ENCODE measurements around the gene FKBP7. TPM values are rescaled to one million over a fixed set of nuclear protein-coding genes. Genes with fewer than 3 reads are reported as not detected.

FKBP7 gene
- total RNA-seq, 1 experiment from 2014 or later: 18.4 TPM

- Histone ChIP-seq H3K9me3 (ENCODE audit: low read depth, low read length, poor library complexity, severe bottlenecking) (no peaks in the 10 kb centered on the region), H3K36me3 (ENCODE audit: insufficient read depth, low read length, poor library complexity, severe bottlenecking) (peaks cover 39% of the 10 kb centered on the region), H3K27me3 (replicated peaks; ENCODE audit: insufficient read depth, low read depth, low read length, poor library complexity) (no peaks in the 10 kb centered on the region), H3K4me3 (ENCODE audit: low read depth, low read length, poor library complexity, severe bottlenecking) (no peak overlapping the region), H3K27ac (ENCODE audit: low read depth, low read length, poor library complexity, severe bottlenecking) (no peak overlapping the region), H3K4me1 (ENCODE audit: insufficient read depth, low read length, poor library complexity, severe bottlenecking) (no peaks in the 10 kb centered on the region)
- ChIA-PET CTCF (no interaction called here), POLR2A (ENCODE audit: low non-redundant PET) (no interaction called here)
- TF ChIP-seq, protein P1, sequence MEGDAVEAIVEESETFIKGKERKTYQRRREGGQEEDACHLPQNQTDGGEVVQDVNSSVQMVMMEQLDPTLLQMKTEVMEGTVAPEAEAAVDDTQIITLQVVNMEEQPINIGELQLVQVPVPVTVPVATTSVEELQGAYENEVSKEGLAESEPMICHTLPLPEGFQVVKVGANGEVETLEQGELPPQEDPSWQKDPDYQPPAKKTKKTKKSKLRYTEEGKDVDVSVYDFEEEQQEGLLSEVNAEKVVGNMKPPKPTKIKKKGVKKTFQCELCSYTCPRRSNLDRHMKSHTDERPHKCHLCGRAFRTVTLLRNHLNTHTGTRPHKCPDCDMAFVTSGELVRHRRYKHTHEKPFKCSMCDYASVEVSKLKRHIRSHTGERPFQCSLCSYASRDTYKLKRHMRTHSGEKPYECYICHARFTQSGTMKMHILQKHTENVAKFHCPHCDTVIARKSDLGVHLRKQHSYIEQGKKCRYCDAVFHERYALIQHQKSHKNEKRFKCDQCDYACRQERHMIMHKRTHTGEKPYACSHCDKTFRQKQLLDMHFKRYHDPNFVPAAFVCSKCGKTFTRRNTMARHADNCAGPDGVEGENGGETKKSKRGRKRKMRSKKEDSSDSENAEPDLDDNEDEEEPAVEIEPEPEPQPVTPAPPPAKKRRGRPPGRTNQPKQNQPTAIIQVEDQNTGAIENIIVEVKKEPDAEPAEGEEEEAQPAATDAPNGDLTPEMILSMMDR (conservative IDR thresholded peaks at IDR 0.05; ENCODE audit: low read depth, low read length): no peak
- TF ChIP-seq EZH2 (IDR thresholded peaks at IDR 0.05; ENCODE audit: borderline replicate concordance, low read depth, low read length, poor library complexity, severe bottlenecking): no peak
- DNase-seq (ENCODE audit: low spot score): no peak
- BruUV-seq (replicated peaks): no TSS peak
- intact Hi-C loops (cut with micrococcal nuclease; ENCODE audit: unreplicated experiment): no loop called here
Observed at GRCh38 chr2:178491612-178492011, 13.2 kb upstream of the FKBP7 start.

- Histone ChIP-seq H3K4me3 (ENCODE audit: low read depth, low read length, poor library complexity, severe bottlenecking) (no peak overlapping the region), H3K9me3 (ENCODE audit: low read depth, low read length, poor library complexity, severe bottlenecking) (no peaks in the 10 kb centered on the region), H3K4me1 (ENCODE audit: insufficient read depth, low read length, poor library complexity, severe bottlenecking) (peaks cover 27% of the 10 kb centered on the region), H3K36me3 (ENCODE audit: insufficient read depth, low read length, poor library complexity, severe bottlenecking) (peaks cover 6% of the 10 kb centered on the region), H3K27ac (ENCODE audit: low read depth, low read length, poor library complexity, severe bottlenecking) (no peak overlapping the region), H3K27me3 (replicated peaks; ENCODE audit: insufficient read depth, low read depth, low read length, poor library complexity) (no peaks in the 10 kb centered on the region)
- BruUV-seq (replicated peaks): no TSS peak
- CTCF ChIA-PET: no interaction called here
- TF ChIP-seq, protein P1 (conservative IDR thresholded peaks at IDR 0.05; ENCODE audit: low read depth, low read length): no peak
- no peak for TF ChIP-seq EZH2 (IDR thresholded peaks at IDR 0.05; ENCODE audit: borderline replicate concordance, low read depth, low read length, poor library complexity, severe bottlenecking)
- POLR2A ChIA-PET (ENCODE audit: low non-redundant PET): no interaction called here
- intact Hi-C loops (cut with micrococcal nuclease; ENCODE audit: unreplicated experiment): no loop called here
- DNase-seq (ENCODE audit: low spot score): no peak
Observed at GRCh38 chr2:178485356-178485755, 7.0 kb upstream of the FKBP7 start.

GRCh38 chr2:178484245-178485041 lies 6.0 kb upstream of the FKBP7 start:
- ChIA-PET POLR2A (ENCODE audit: low non-redundant PET) (no interaction called here), CTCF (no interaction called here)
- peak overlapping the region; percentile 4 for H3K27ac ChIP-seq (ENCODE audit: low read depth, low read length, poor library complexity, severe bottlenecking)
- peaks cover 3% of the 10 kb centered on the region for H3K36me3 ChIP-seq (ENCODE audit: insufficient read depth, low read length, poor library complexity, severe bottlenecking)
- BruUV-seq (replicated peaks): no TSS peak
- H3K9me3 ChIP-seq (ENCODE audit: low read depth, low read length, poor library complexity, severe bottlenecking): no peaks in the 10 kb centered on the region
- DNase-seq (ENCODE audit: low spot score): peak; percentile 61
- H3K27me3 ChIP-seq (replicated peaks; ENCODE audit: insufficient read depth, low read depth, low read length, poor library complexity): no peaks in the 10 kb centered on the region
- peaks cover 33% of the 10 kb centered on the region for H3K4me1 ChIP-seq (ENCODE audit: insufficient read depth, low read length, poor library complexity, severe bottlenecking)
- intact Hi-C loops (cut with micrococcal nuclease; ENCODE audit: unreplicated experiment): loop anchor here (5.0 kb wide), 1 partner anchor 1523 kb away; the partner anchor contains the start of gene CWC22
- no peak overlapping the region for H3K4me3 ChIP-seq (ENCODE audit: low read depth, low read length, poor library complexity, severe bottlenecking)
- no peak for TF ChIP-seq EZH2 (IDR thresholded peaks at IDR 0.05; ENCODE audit: borderline replicate concordance, low read depth, low read length, poor library complexity, severe bottlenecking)
- TF ChIP-seq, protein P1 (conservative IDR thresholded peaks at IDR 0.05; ENCODE audit: low read depth, low read length): no peak

Data from A673 (cell line).